ENCODE measurements around the gene WASF2. TPM values are rescaled to one million over a fixed set of nuclear protein-coding genes. Genes with fewer than 3 reads are reported as not detected.

The WASF2 gene
- total RNA-seq, 1 experiment from 2014 or later: 68.6 TPM

GRCh38 chr1:27485363-27485762 lies 4.6 kb downstream of the WASF2 start:
- TF ChIP-seq, protein P1, sequence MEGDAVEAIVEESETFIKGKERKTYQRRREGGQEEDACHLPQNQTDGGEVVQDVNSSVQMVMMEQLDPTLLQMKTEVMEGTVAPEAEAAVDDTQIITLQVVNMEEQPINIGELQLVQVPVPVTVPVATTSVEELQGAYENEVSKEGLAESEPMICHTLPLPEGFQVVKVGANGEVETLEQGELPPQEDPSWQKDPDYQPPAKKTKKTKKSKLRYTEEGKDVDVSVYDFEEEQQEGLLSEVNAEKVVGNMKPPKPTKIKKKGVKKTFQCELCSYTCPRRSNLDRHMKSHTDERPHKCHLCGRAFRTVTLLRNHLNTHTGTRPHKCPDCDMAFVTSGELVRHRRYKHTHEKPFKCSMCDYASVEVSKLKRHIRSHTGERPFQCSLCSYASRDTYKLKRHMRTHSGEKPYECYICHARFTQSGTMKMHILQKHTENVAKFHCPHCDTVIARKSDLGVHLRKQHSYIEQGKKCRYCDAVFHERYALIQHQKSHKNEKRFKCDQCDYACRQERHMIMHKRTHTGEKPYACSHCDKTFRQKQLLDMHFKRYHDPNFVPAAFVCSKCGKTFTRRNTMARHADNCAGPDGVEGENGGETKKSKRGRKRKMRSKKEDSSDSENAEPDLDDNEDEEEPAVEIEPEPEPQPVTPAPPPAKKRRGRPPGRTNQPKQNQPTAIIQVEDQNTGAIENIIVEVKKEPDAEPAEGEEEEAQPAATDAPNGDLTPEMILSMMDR (IDR thresholded peaks at IDR 0.05; ENCODE audit: insufficient read depth in 1 of 2, low read depth in 1 of 2, low read length in 1 of 2, severe bottlenecking in 1 of 2, unreplicated experiment in 1 of 2): no peak
- H3K4me3 ChIP-seq (ENCODE audit: low read depth, low read length): no peak overlapping the region
- Mint-ChIP-seq H3K36me3 (ENCODE audit: insufficient read depth, unreplicated experiment) (peaks cover 17% of the 10 kb centered on the region), H3K4me1 (ENCODE audit: low read depth, unreplicated experiment) (peaks cover 6% of the 10 kb centered on the region), H3K27ac (ENCODE audit: unreplicated experiment) (no peak overlapping the region), H3K9me3 (ENCODE audit: unreplicated experiment) (no peaks in the 10 kb centered on the region), H3K4me3 (ENCODE audit: unreplicated experiment) (no peak overlapping the region), H3K27me3 (ENCODE audit: insufficient read depth, unreplicated experiment) (no peaks in the 10 kb centered on the region)
- no peaks in the 10 kb centered on the region for H3K27me3 ChIP-seq (replicated peaks; ENCODE audit: control insufficient read depth, insufficient read depth, low read length)
- intact Hi-C loops (cut with micrococcal nuclease; ENCODE audit: unreplicated experiment): no loop called here
- peaks cover 11% of the 10 kb centered on the region for H3K4me1 ChIP-seq
- CTCF ChIA-PET: no interaction called here
- H3K9me3 ChIP-seq: no peaks in the 10 kb centered on the region
- no peak for DNase-seq
- no peaks in the 10 kb centered on the region for H3K36me3 ChIP-seq (ENCODE audit: control insufficient read depth, insufficient read depth, low read length)
- no TSS peak for BruUV-seq (replicated peaks)
- POLR2A ChIA-PET: no interaction called here

DNA sequence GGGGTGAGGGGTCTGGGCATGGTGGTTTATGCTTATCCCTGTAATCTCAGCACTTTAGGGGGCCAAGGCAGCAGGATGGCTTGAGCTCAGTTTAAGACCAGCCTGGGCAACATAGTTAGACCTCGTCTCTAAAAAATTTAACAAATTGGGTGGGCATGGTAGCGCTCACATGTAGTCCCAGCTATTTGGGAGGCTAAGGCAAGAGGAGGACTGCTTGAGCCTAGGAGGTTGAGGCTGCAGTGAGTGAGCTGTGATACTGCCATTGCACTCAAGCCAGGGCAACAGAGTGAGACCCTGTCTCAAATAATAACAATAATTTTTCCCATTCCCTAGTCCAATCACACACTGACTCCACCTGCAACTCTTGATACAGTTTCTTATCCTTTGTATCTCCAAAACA lies 6.3 kb downstream of the WASF2 start:
- Mint-ChIP-seq H3K9me3 (ENCODE audit: unreplicated experiment) (no peaks in the 10 kb centered on the region), H3K4me1 (ENCODE audit: low read depth, unreplicated experiment) (peaks cover 6% of the 10 kb centered on the region), H3K27ac (ENCODE audit: unreplicated experiment) (no peak overlapping the region), H3K27me3 (ENCODE audit: insufficient read depth, unreplicated experiment) (no peaks in the 10 kb centered on the region), H3K4me3 (ENCODE audit: unreplicated experiment) (no peak overlapping the region), H3K36me3 (ENCODE audit: insufficient read depth, unreplicated experiment) (no peaks in the 10 kb centered on the region)
- Histone ChIP-seq H3K27me3 (replicated peaks; ENCODE audit: control insufficient read depth, insufficient read depth, low read length) (no peaks in the 10 kb centered on the region), H3K36me3 (ENCODE audit: control insufficient read depth, insufficient read depth, low read length) (no peaks in the 10 kb centered on the region), H3K4me3 (ENCODE audit: low read depth, low read length) (no peak overlapping the region), H3K4me1 (peaks cover 9% of the 10 kb centered on the region), H3K9me3 (no peaks in the 10 kb centered on the region)
- ChIA-PET CTCF (no interaction called here), POLR2A (no interaction called here)
- TF ChIP-seq, protein P1 (IDR thresholded peaks at IDR 0.05; ENCODE audit: insufficient read depth in 1 of 2, low read depth in 1 of 2, low read length in 1 of 2, severe bottlenecking in 1 of 2, unreplicated experiment in 1 of 2): no peak
- intact Hi-C loops (cut with micrococcal nuclease; ENCODE audit: unreplicated experiment): no loop called here
- no TSS peak for BruUV-seq (replicated peaks)
- DNase-seq: no peak

- ChIA-PET POLR2A (no interaction called here), CTCF (no interaction called here)
Observed at GRCh38 chr1:27481994-27482620, 7.9 kb downstream of the WASF2 start.

More at GRCh38 chr1:27481994-27482620, 7.9 kb downstream of the WASF2 start:
- DNase-seq: no peak
- intact Hi-C loops (cut with micrococcal nuclease; ENCODE audit: unreplicated experiment): no loop called here
- TF ChIP-seq, protein P1 (IDR thresholded peaks at IDR 0.05; ENCODE audit: insufficient read depth in 1 of 2, low read depth in 1 of 2, low read length in 1 of 2, severe bottlenecking in 1 of 2, unreplicated experiment in 1 of 2): no peak
- H3K27ac Mint-ChIP-seq (ENCODE audit: unreplicated experiment): no peak overlapping the region
- H3K27me3 Mint-ChIP-seq (ENCODE audit: insufficient read depth, unreplicated experiment): no peaks in the 10 kb centered on the region
- no peaks in the 10 kb centered on the region for H3K4me1 ChIP-seq
- no peak overlapping the region for H3K4me3 Mint-ChIP-seq (ENCODE audit: unreplicated experiment)
- H3K27me3 ChIP-seq (replicated peaks; ENCODE audit: control insufficient read depth, insufficient read depth, low read length): no peaks in the 10 kb centered on the region
- BruUV-seq (replicated peaks): no TSS peak
- H3K4me1 Mint-ChIP-seq (ENCODE audit: low read depth, unreplicated experiment): no peaks in the 10 kb centered on the region
- no peaks in the 10 kb centered on the region for H3K9me3 ChIP-seq
- no peaks in the 10 kb centered on the region for H3K36me3 Mint-ChIP-seq (ENCODE audit: insufficient read depth, unreplicated experiment)
- no peaks in the 10 kb centered on the region for H3K9me3 Mint-ChIP-seq (ENCODE audit: unreplicated experiment)
- no peaks in the 10 kb centered on the region for H3K36me3 ChIP-seq (ENCODE audit: control insufficient read depth, insufficient read depth, low read length)
- H3K4me3 ChIP-seq (ENCODE audit: low read depth, low read length): no peak overlapping the region
